GM12864 (cell line): ENCODE data around the gene ARHGAP24.

ENCODE experiments used
- DNase-seq: peaks from one replicate; pipeline ENCODE4 v3.0.0-alpha.2; 2011; ENCODE audit warnings: low read depth
- H3K4me3 ChIP-seq: 2 replicates; pipeline ENCODE4 v1.5.1; 2011; ENCODE audit warnings: mild to moderate bottlenecking, low read depth, low read length, control low read depth
- CTCF ChIP-seq: IDR thresholded peaks from 2 replicates; pipeline ENCODE4 v1.5.1; 2011; ENCODE audit warnings: low read depth, mild to moderate bottlenecking, moderate library complexity, low read length, control low read depth, inconsistent platforms; ENCODE audit errors: missing control alignments

The ARHGAP24 gene

GRCh38 chr4:85952972-85953650, 478.2 kb downstream of the ARHGAP24 start:
- no peak for DNase-seq

GRCh38 chr4:85953651-85954018, 478.7 kb downstream of the ARHGAP24 start:
- TF ChIP-seq CTCF, result no peak
- DNase-seq, result no peak
- H3K4me3 ChIP-seq, result no peak overlapping the region

More at GRCh38 chr4:85952972-85953650, 478.2 kb downstream of the ARHGAP24 start:
- TF ChIP-seq CTCF, result no peak
- H3K4me3 ChIP-seq, result no peak overlapping the region

GRCh38 chr4:85955620-85956292, 480.8 kb downstream of the ARHGAP24 start:
- no peak overlapping the region for H3K4me3 ChIP-seq
- DNase-seq, result no peak
- TF ChIP-seq CTCF, result no peak

- TF ChIP-seq CTCF, result no peak
- DNase-seq, result no peak
- no peak overlapping the region for H3K4me3 ChIP-seq
Observed at GRCh38 chr4:85956293-85956945, 481.5 kb downstream of the ARHGAP24 start.

- TF ChIP-seq CTCF, result no peak
- no peak for DNase-seq
Observed at GRCh38 chr4:85961887-85962286, 486.9 kb downstream of the ARHGAP24 start.

GRCh38 chr4:85963231-85963630, 488.3 kb downstream of the ARHGAP24 start:
- TF ChIP-seq CTCF, result no peak
- no peak overlapping the region for H3K4me3 ChIP-seq
- DNase-seq, result no peak

More at GRCh38 chr4:85961887-85962286, 486.9 kb downstream of the ARHGAP24 start:
- H3K4me3 ChIP-seq, result no peak overlapping the region
